ENCODE data around the gene KIRREL3. TPM values are rescaled to one million over a fixed set of nuclear protein-coding genes. Genes with fewer than 3 reads are reported as not detected.

The KIRREL3 gene
- total RNA-seq, 2 donors from 2014 or later, result 0.28 TPM; not detected in 1

- 53% methylated on average over 6 of the region's 6 CpGs for WGBS
These were observed 183.9 kb downstream of the KIRREL3 start for GRCh38 chr11:126816645-126817044.

GRCh38 chr11:126815111-126815510 is 185.5 kb downstream of the KIRREL3 start:
- intact Hi-C loops (cut with DNase I), result no loop called here
- DNase-seq (ENCODE audit: low spot score), result no peak
- Histone ChIP-seq H3K9me3 (no peaks in the 10 kb centered on the region), H3K4me1 (replicated peaks) (no peaks in the 10 kb centered on the region), H3K36me3 (no peaks in the 10 kb centered on the region), H3K27ac (no peak overlapping the region), H3K27me3 (replicated peaks; ENCODE audit: insufficient read depth) (peaks cover 2% of the 10 kb centered on the region), H3K4me3 (no peak overlapping the region)
- WGBS, result 69% methylated on average over 4 of the region's 4 CpGs
- TF ChIP-seq POLR2AphosphoS5 (IDR thresholded peaks at IDR 0.05) (no peak), POLR2A (IDR thresholded peaks at IDR 0.05) (no peak), CTCF (IDR thresholded peaks at IDR 0.05) (no peak)

More at GRCh38 chr11:126816645-126817044, 183.9 kb downstream of the KIRREL3 start:
- peaks cover 2% of the 10 kb centered on the region for H3K27me3 ChIP-seq (replicated peaks; ENCODE audit: insufficient read depth)
- no peak overlapping the region for H3K4me3 ChIP-seq
- H3K36me3 ChIP-seq, result no peaks in the 10 kb centered on the region
- no peaks in the 10 kb centered on the region for H3K9me3 ChIP-seq
- no peak for DNase-seq (ENCODE audit: low spot score)
- TF ChIP-seq POLR2AphosphoS5 (IDR thresholded peaks at IDR 0.05) (no peak), POLR2A (IDR thresholded peaks at IDR 0.05) (no peak), CTCF (IDR thresholded peaks at IDR 0.05) (no peak)
- no peaks in the 10 kb centered on the region for H3K4me1 ChIP-seq (replicated peaks)
- no peak overlapping the region for H3K27ac ChIP-seq
- intact Hi-C loops (cut with DNase I), result no loop called here

- 74% methylated on average over 7 of the region's 7 CpGs for WGBS
- Histone ChIP-seq H3K27ac (no peak overlapping the region), H3K4me1 (replicated peaks) (no peaks in the 10 kb centered on the region), H3K36me3 (no peaks in the 10 kb centered on the region), H3K4me3 (no peak overlapping the region), H3K9me3 (no peaks in the 10 kb centered on the region), H3K27me3 (replicated peaks; ENCODE audit: insufficient read depth) (no peaks in the 10 kb centered on the region)
- no peak for TF ChIP-seq CTCF (IDR thresholded peaks at IDR 0.05)
- intact Hi-C loops (cut with DNase I), result no loop called here
- no peak for DNase-seq (ENCODE audit: low spot score)
These were observed 189.8 kb downstream of the KIRREL3 start for GRCh38 chr11:126810776-126811175.

GRCh38 chr11:126809514-126810289 is 190.9 kb downstream of the KIRREL3 start:
- H3K27ac ChIP-seq, result no peak overlapping the region
- 87% methylated on average over 6 of the region's 6 CpGs for WGBS
- H3K4me3 ChIP-seq, result no peak overlapping the region
- no peaks in the 10 kb centered on the region for H3K36me3 ChIP-seq
- TF ChIP-seq POLR2A (IDR thresholded peaks at IDR 0.05) (no peak), CTCF (IDR thresholded peaks at IDR 0.05) (no peak), POLR2AphosphoS5 (IDR thresholded peaks at IDR 0.05) (no peak)
- no peaks in the 10 kb centered on the region for H3K9me3 ChIP-seq
- H3K4me1 ChIP-seq (replicated peaks), result no peaks in the 10 kb centered on the region
- DNase-seq (ENCODE audit: low spot score), result no peak
- intact Hi-C loops (cut with DNase I), result no loop called here
- H3K27me3 ChIP-seq (replicated peaks; ENCODE audit: insufficient read depth), result no peaks in the 10 kb centered on the region

- 24% methylated on average over 2 of the region's 2 CpGs for WGBS
- no peaks in the 10 kb centered on the region for H3K4me1 ChIP-seq (replicated peaks)
- no peak overlapping the region for H3K4me3 ChIP-seq
- H3K27me3 ChIP-seq (replicated peaks; ENCODE audit: insufficient read depth), result no peaks in the 10 kb centered on the region
- TF ChIP-seq POLR2A (IDR thresholded peaks at IDR 0.05), result no peak
- TF ChIP-seq POLR2AphosphoS5 (IDR thresholded peaks at IDR 0.05), result no peak
- no peak for TF ChIP-seq CTCF (IDR thresholded peaks at IDR 0.05)
- no peaks in the 10 kb centered on the region for H3K36me3 ChIP-seq
- DNase-seq (ENCODE audit: low spot score), result no peak
- intact Hi-C loops (cut with DNase I), result no loop called here
- no peaks in the 10 kb centered on the region for H3K9me3 ChIP-seq
- H3K27ac ChIP-seq, result no peak overlapping the region
These were observed 191.7 kb downstream of the KIRREL3 start for GRCh38 chr11:126808836-126809235.

Measured in prostate gland (tissue), 2 donors.